HepG2 (cell line): ENCODE measurements around the gene KCNIP4. TPM values are rescaled to one million over a fixed set of nuclear protein-coding genes. Genes with fewer than 3 reads are reported as not detected.

Experiments used
- ATAC-seq: fragments of 200-7000 bp; cut with Tn5 transposase; 3 replicates; pipeline ENCODE4 v1.9.1; 2020; ENCODE audit warnings: mild to moderate bottlenecking, moderate library complexity
- BruUV-seq: library from RNA; stranded (reverse); fragments of 400-500 nt; replicated peaks from 2 replicates; lab custom pipeline; 2021; lab: Mats Ljungman, UMichigan
- CTCF ChIA-PET: fragments of 300-600 bp; formaldehyde crosslinking; extraction: SDS; loops from one replicate; lab custom pipeline; 2021; ENCODE audit warnings: low total read pairs, inconsistent platforms, low intra/inter-chr PET ratio; lab: Yijun Ruan, JAX
- POLR2A ChIA-PET: fragments of 350-600 bp; sonication (Branson Sonifier 250); formaldehyde crosslinking; loops from one replicate; lab custom pipeline; 2020; ENCODE audit warnings: antibody characterized with exemption, inconsistent platforms; lab: Yijun Ruan, JAX
- DNase-seq: peaks from one replicate; pipeline ENCODE4 v3.0.0-alpha.2; 2015; ENCODE audit warnings: low spot score
- FAIRE-seq: peaks from 3 replicates; lab custom pipeline; 2011; peaks lifted over from hg19 to GRCh38; lab: Jason Lieb, UNC
- H2AFZ ChIP-seq: one replicate; pipeline ENCODE4 v1.6.1; 2011; ENCODE audit warnings: low read length, inconsistent platforms
- H3K27ac ChIP-seq: fragments of 300-600 bp; 3 replicates; pipeline ENCODE4 v1.8.0; 2011; ENCODE audit warnings: mixed run types, mild to moderate bottlenecking, mixed read lengths, low read length, inconsistent platforms; ENCODE audit not compliant: insufficient read depth; ENCODE audit errors: extremely low read length
- H3K27me3 ChIP-seq, 2 experiments: fragments of 200-600 bp in 1 of 2; 2 replicates in 1 of 2; 3 replicates in 1 of 2; pipeline versions ENCODE4 v1.6.0 to v1.8.0; 2011; ENCODE audit warnings: low read length in 2 of 2, mild to moderate bottlenecking in 2 of 2, moderate library complexity in 2 of 2, inconsistent platforms in 1 of 2; ENCODE audit not compliant: insufficient read depth in 2 of 2, control insufficient read depth in 1 of 2
- H3K36me3 ChIP-seq, 2 experiments: fragments of 200-600 bp in 1 of 2; replicated peaks in 1 of 2; 2 replicates in 1 of 2; 3 replicates in 1 of 2; pipeline versions ENCODE4 v1.5.1 to v1.8.0; 2011; ENCODE audit warnings: low read length in 2 of 2, inconsistent platforms in 1 of 2; ENCODE audit not compliant: insufficient read depth in 2 of 2, control insufficient read depth in 1 of 2
- H3K4me1 ChIP-seq: 2 replicates; pipeline ENCODE4 v1.5.1; 2012; ENCODE audit warnings: low read length, inconsistent platforms; ENCODE audit not compliant: insufficient read depth
- H3K4me2 ChIP-seq: 2 replicates; pipeline ENCODE4 v1.6.0; 2011; ENCODE audit warnings: low read depth, low read length, inconsistent platforms
- H3K4me3 ChIP-seq, 3 experiments: fragments of 200-600 bp in 1 of 3; sonication (generic), shearing (Covaris generic) in 1 of 3; replicated peaks in 1 of 3; 2 replicates each; pipeline ENCODE4 v1.5.1; 2011 to 2016; ENCODE audit warnings: low read length in 3 of 3, inconsistent platforms in 2 of 3, low read depth in 2 of 3, mild to moderate bottlenecking in 2 of 3, control low read depth in 1 of 3, mixed read lengths in 1 of 3; ENCODE audit not compliant: insufficient read depth in 1 of 3
- H3K79me2 ChIP-seq: one replicate; pipeline ENCODE4 v1.6.1; 2011; ENCODE audit warnings: low read length, inconsistent platforms; ENCODE audit not compliant: insufficient read depth
- H3K9ac ChIP-seq: 2 replicates; pipeline ENCODE4 v1.6.0; 2011; ENCODE audit warnings: mild to moderate bottlenecking, low read depth, low read length, inconsistent platforms; ENCODE audit not compliant: insufficient read depth
- H3K9me3 ChIP-seq: 2 replicates; pipeline ENCODE4 v1.5.1; 2012; ENCODE audit warnings: mild to moderate bottlenecking, low read length
- H4K20me1 ChIP-seq: 2 replicates; pipeline ENCODE4 v1.6.0; 2011; ENCODE audit warnings: inconsistent platforms, mild to moderate bottlenecking, low read length, moderate library complexity; ENCODE audit not compliant: insufficient read depth
- KDM6A ChIP-seq: IDR thresholded peaks from 2 replicates; pipeline ENCODE4 v1.6.1; 2016; ENCODE audit warnings: low read depth
- MAFF ChIP-seq: IDR thresholded peaks from 2 replicates; pipeline ENCODE4 v1.6.1; 2011; ENCODE audit warnings: low read depth, low read length, improper control_type of control experiment
- MAFK ChIP-seq, 2 experiments: IDR thresholded peaks in 1 of 2; conservative IDR thresholded peaks in 1 of 2; 2 replicates each; pipeline ENCODE4 v1.6.1; 2011; ENCODE audit warnings: improper control_type of control experiment in 2 of 2, low read length in 2 of 2
- NPAS2 ChIP-seq: sonication (generic); formaldehyde crosslinking; IDR thresholded peaks from 2 replicates; pipeline ENCODE4 v1.8.0; 2022; ENCODE audit warnings: mild to moderate bottlenecking, missing genetic modification reagents, borderline replicate concordance
- RXRA ChIP-seq: sonication (generic); formaldehyde crosslinking; IDR thresholded peaks from 2 replicates; pipeline ENCODE4 v1.5.1; 2020; ENCODE audit warnings: missing genetic modification reagents
- RXRB ChIP-seq: IDR thresholded peaks from 2 replicates; pipeline ENCODE4 v1.6.1; 2016; ENCODE audit warnings: borderline replicate concordance, missing genetic modification reagents, missing compliant biosample characterization
- SSRP1 ChIP-seq: IDR thresholded peaks from 2 replicates; pipeline ENCODE4 v1.6.1; 2016; ENCODE audit warnings: control low read depth
- ZNF225 ChIP-seq: sonication (generic); formaldehyde crosslinking; IDR thresholded peaks from 2 replicates; pipeline ENCODE4 v1.4.0; 2020; ENCODE audit warnings: mild to moderate bottlenecking, missing genetic modification reagents
- ZNF670 ChIP-seq: sonication (generic); formaldehyde crosslinking; IDR thresholded peaks from 2 replicates; pipeline ENCODE4 v1.8.0; 2022; ENCODE audit warnings: mild to moderate bottlenecking, missing genetic modification reagents, borderline replicate concordance
- ZNF713 ChIP-seq: sonication (generic); formaldehyde crosslinking; IDR thresholded peaks from 2 replicates; pipeline ENCODE4 v1.4.0; 2020; ENCODE audit warnings: mild to moderate bottlenecking, missing genetic modification reagents
- WGBS: methylation state at CpG from one replicate; pipeline ENCODE4 v1.1.6; 2017; ENCODE audit warnings: low lambda C conversion rate; 5-methylcytosine and 5-hydroxymethylcytosine counted together
- in situ Hi-C: cut with HindIII; loops from 2 replicates; pipeline ENCODE4 v1.10.0; 2017; ENCODE audit warnings: low pct_unique_long_range_greater_than_20kb; ENCODE audit not compliant: extremely low pct_ligation_motif_present
- intact Hi-C: fragments of 100-400 bp; cut with micrococcal nuclease; formaldehyde crosslinking; loops from one replicate; pipeline ENCODE4 v1.10.0; 2022; ENCODE audit not compliant: unreplicated experiment
- polyA plus RNA-seq, 8 experiments: library from polyadenylated mRNA; depleted of rRNA in 3 of 8; stranded (reverse) in 7 of 8; unstranded in 1 of 8; fragments of >200 nt; fragmentation: Illumina TruSeq in 4 of 8; extraction: Trizol in 4 of 8; gene quantifications; 2 replicates each; pipeline versions ENCODE4 v1.2.1 to v1.2.3, GENCODE V29; 2011 to 2016; ENCODE audit warnings: low read depth in 4 of 8, missing spikeins in 1 of 8, mixed read lengths in 1 of 8; ENCODE audit not compliant: insufficient read depth in 1 of 8
- total RNA-seq, 5 experiments: library from RNA; depleted of rRNA; stranded (reverse); fragments of >200 nt; fragmentation: Illumina TruSeq; extraction: Trizol; gene quantifications; 2 replicates each; pipeline ENCODE4 v1.2.3, GENCODE V29; 2016; ENCODE audit warnings: low read depth in 1 of 5
- TF ChIP-seq, protein P1 (sequence below): IDR thresholded peaks from 2 replicates; pipeline ENCODE4 v1.6.1; 2012; ENCODE audit warnings: low read length, improper control_type of control experiment
- TF ChIP-seq, protein P2 (sequence below): sonication (generic); formaldehyde crosslinking; conservative IDR thresholded peaks from 2 replicates; pipeline ENCODE4 v1.4.0; 2020; ENCODE audit warnings: missing genetic modification reagents
- TF ChIP-seq, protein P3 (sequence below): sonication (generic); formaldehyde crosslinking; conservative IDR thresholded peaks from 2 replicates; pipeline ENCODE4 v1.4.0; 2020; ENCODE audit warnings: missing genetic modification reagents

Gene KCNIP4
- total and polyA plus RNA-seq, 2 of the 13 experiments (the other 11 are each of a cell fraction or from before 2014, with no cell fraction given) = 0.09 TPM; not detected in 1

DNA sequence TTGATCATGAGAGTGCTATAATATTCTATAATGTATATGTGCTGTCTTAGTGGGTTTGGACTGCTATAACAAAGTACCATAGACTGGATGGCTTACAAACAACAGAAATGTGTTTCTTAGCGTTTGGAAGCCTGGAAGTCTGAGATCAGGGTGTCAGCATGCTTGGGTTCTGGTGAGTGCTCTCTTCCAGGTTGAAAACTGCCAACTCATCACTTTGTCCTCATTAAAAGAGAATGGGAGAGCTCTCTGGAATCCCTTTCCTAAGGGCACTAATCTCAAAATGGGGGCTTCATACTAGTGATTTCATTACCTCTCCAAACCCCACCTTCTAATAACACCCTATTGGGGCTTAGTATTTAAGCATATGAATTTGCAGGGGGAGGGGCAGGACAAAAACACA, 33.5 kb upstream of the KCNIP4 start:
- Histone ChIP-seq H3K4me3 (no peak overlapping the region), H3K36me3 (no peaks in the 10 kb centered on the region), H3K9ac (no peak overlapping the region), H3K4me2 (no peak overlapping the region), H2AFZ (no peak overlapping the region), H3K79me2 (no peaks in the 10 kb centered on the region), H3K9me3 (no peaks in the 10 kb centered on the region), H3K27me3 (no peaks in the 10 kb centered on the region), H3K4me1 (no peaks in the 10 kb centered on the region), H4K20me1 (no peaks in the 10 kb centered on the region), H3K27ac (no peak overlapping the region)
- in situ Hi-C loops = no loop called here
- ChIA-PET POLR2A (no interaction called here), CTCF (no interaction called here)
- no TSS peak for BruUV-seq
- 0% methylated on average over 1 of the region's 1 CpG for WGBS
- intact Hi-C loops = no loop called here
- ATAC-seq (no peak), DNase-seq (no peak), FAIRE-seq (no peak)
- peak; percentile 90 to 98 for TF ChIP-seq MAFK (conservative IDR thresholded peaks at IDR 0.05 in 1 of 2, IDR thresholded peaks at IDR 0.05 in 1 of 2; ENCODE audit: low read length in 2 of 2)
- no peak for TF ChIP-seq ZNF713
- peak; percentile 96 for TF ChIP-seq MAFF

GRCh38 chr4:21979196-21979595, 30.6 kb upstream of the KCNIP4 start:
- Histone ChIP-seq H3K4me2 (no peak overlapping the region), H3K27me3 (no peaks in the 10 kb centered on the region), H2AFZ (no peak overlapping the region), H3K27ac (no peak overlapping the region), H3K9ac (no peak overlapping the region), H3K79me2 (no peaks in the 10 kb centered on the region), H3K9me3 (no peaks in the 10 kb centered on the region), H3K36me3 (no peaks in the 10 kb centered on the region), H3K4me1 (no peaks in the 10 kb centered on the region), H4K20me1 (no peaks in the 10 kb centered on the region), H3K4me3 (no peak overlapping the region)
- 11% methylated on average over 1 of the region's 1 CpG for WGBS
- POLR2A ChIA-PET = no interaction called here
- no TSS peak for BruUV-seq
- FAIRE-seq (no peak), ATAC-seq (no peak), DNase-seq (no peak)
- intact Hi-C loops = no loop called here
- in situ Hi-C loops = no loop called here
- CTCF ChIA-PET = no interaction called here
- TF ChIP-seq, protein P1, sequence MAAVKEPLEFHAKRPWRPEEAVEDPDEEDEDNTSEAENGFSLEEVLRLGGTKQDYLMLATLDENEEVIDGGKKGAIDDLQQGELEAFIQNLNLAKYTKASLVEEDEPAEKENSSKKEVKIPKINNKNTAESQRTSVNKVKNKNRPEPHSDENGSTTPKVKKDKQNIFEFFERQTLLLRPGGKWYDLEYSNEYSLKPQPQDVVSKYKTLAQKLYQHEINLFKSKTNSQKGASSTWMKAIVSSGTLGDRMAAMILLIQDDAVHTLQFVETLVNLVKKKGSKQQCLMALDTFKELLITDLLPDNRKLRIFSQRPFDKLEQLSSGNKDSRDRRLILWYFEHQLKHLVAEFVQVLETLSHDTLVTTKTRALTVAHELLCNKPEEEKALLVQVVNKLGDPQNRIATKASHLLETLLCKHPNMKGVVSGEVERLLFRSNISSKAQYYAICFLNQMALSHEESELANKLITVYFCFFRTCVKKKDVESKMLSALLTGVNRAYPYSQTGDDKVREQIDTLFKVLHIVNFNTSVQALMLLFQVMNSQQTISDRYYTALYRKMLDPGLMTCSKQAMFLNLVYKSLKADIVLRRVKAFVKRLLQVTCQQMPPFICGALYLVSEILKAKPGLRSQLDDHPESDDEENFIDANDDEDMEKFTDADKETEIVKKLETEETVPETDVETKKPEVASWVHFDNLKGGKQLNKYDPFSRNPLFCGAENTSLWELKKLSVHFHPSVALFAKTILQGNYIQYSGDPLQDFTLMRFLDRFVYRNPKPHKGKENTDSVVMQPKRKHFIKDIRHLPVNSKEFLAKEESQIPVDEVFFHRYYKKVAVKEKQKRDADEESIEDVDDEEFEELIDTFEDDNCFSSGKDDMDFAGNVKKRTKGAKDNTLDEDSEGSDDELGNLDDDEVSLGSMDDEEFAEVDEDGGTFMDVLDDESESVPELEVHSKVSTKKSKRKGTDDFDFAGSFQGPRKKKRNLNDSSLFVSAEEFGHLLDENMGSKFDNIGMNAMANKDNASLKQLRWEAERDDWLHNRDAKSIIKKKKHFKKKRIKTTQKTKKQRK = no peak
- no peak for TF ChIP-seq RXRB (CRISPR knock-in tag)
- TF ChIP-seq SSRP1 (CRISPR knock-in tag) = no peak
- TF ChIP-seq ZNF225 (CRISPR knock-in tag) = no peak
- TF ChIP-seq KDM6A (CRISPR knock-in tag) = no peak
- TF ChIP-seq ZNF670 (CRISPR knock-in tag) = no peak
- TF ChIP-seq, protein P2, sequence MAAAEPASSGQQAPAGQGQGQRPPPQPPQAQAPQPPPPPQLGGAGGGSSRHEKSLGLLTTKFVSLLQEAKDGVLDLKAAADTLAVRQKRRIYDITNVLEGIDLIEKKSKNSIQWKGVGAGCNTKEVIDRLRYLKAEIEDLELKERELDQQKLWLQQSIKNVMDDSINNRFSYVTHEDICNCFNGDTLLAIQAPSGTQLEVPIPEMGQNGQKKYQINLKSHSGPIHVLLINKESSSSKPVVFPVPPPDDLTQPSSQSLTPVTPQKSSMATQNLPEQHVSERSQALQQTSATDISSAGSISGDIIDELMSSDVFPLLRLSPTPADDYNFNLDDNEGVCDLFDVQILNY (CRISPR knock-in tag) = no peak
- TF ChIP-seq, protein P3, sequence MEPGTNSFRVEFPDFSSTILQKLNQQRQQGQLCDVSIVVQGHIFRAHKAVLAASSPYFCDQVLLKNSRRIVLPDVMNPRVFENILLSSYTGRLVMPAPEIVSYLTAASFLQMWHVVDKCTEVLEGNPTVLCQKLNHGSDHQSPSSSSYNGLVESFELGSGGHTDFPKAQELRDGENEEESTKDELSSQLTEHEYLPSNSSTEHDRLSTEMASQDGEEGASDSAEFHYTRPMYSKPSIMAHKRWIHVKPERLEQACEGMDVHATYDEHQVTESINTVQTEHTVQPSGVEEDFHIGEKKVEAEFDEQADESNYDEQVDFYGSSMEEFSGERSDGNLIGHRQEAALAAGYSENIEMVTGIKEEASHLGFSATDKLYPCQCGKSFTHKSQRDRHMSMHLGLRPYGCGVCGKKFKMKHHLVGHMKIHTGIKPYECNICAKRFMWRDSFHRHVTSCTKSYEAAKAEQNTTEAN (CRISPR knock-in tag) = no peak
- TF ChIP-seq NPAS2 (CRISPR knock-in tag) = no peak
- TF ChIP-seq RXRA (CRISPR knock-in tag) = no peak
